GM23338 (cell line): ENCODE results near the gene B3GALT2. TPM values are rescaled to one million over a fixed set of nuclear protein-coding genes. Genes with fewer than 3 reads are reported as not detected.

Experiments used
- ATAC-seq: fragments of 200-7000 bp; cut with Tn5 transposase; 3 replicates; pipeline ENCODE4 v1.9.1; 2020
- DNase-seq: peaks from one replicate; pipeline ENCODE4 v3.0.0-alpha.2; 2015; ENCODE audit warnings: low spot score
- H2AFZ ChIP-seq: fragments of 200-600 bp; sonication (generic); 2 replicates; pipeline ENCODE4 v1.8.0; 2016; ENCODE audit warnings: antibody characterized with exemption, mild to moderate bottlenecking, moderate library complexity
- H3F3A ChIP-seq: fragments of 200-600 bp; sonication (generic); replicated peaks from 2 replicates; pipeline ENCODE4 v1.8.0; 2017; ENCODE audit warnings: antibody characterized with exemption, mixed run types, low read depth
- H3K27ac ChIP-seq: fragments of 200-600 bp; sonication (generic); 2 replicates; pipeline ENCODE4 v1.6.1; 2016; ENCODE audit warnings: low read depth
- H3K27me3 ChIP-seq: fragments of 200-600 bp; sonication (generic); 2 replicates; pipeline ENCODE4 v1.8.0; 2016; ENCODE audit warnings: mild to moderate bottlenecking, mixed run types, moderate library complexity; ENCODE audit not compliant: insufficient read depth
- H3K36me3 ChIP-seq: fragments of 200-600 bp; sonication (generic); 2 replicates; pipeline ENCODE4 v1.8.0; 2016; ENCODE audit warnings: mild to moderate bottlenecking; ENCODE audit not compliant: insufficient read depth
- H3K4me1 ChIP-seq: fragments of 200-600 bp; sonication (generic); 2 replicates; pipeline ENCODE4 v1.8.0; 2016; ENCODE audit warnings: mild to moderate bottlenecking, moderate library complexity; ENCODE audit not compliant: insufficient read depth
- H3K4me2 ChIP-seq: fragments of 200-600 bp; sonication (generic); 2 replicates; pipeline ENCODE4 v1.7.1; 2017; ENCODE audit warnings: mixed run types
- H3K4me3 ChIP-seq: fragments of 200-600 bp; sonication (generic); 2 replicates; pipeline ENCODE4 v1.6.1; 2016; ENCODE audit warnings: mixed run types
- H3K79me2 ChIP-seq: fragments of 200-600 bp; sonication (generic); replicated peaks from 2 replicates; pipeline ENCODE4 v1.8.0; 2017; ENCODE audit warnings: mild to moderate bottlenecking; ENCODE audit not compliant: insufficient read depth
- H3K9me2 ChIP-seq: fragments of 200-600 bp; sonication (generic); 2 replicates; pipeline ENCODE4 v1.8.0; 2017; ENCODE audit not compliant: insufficient read depth
- H4K20me1 ChIP-seq: fragments of 200-600 bp; sonication (generic); replicated peaks from 2 replicates; pipeline ENCODE4 v1.8.0; 2017; ENCODE audit warnings: mild to moderate bottlenecking; ENCODE audit not compliant: insufficient read depth
- H3K27ac Mint-ChIP-seq: 2 replicates; pipeline ENCODE4 v1.8.0; 2020; ENCODE audit warnings: inconsistent platforms, mild to moderate bottlenecking, moderate library complexity, mixed read lengths
- H3K27me3 Mint-ChIP-seq: 3 replicates; pipeline ENCODE4 v1.8.0; 2022; ENCODE audit warnings: low read depth, mild to moderate bottlenecking, moderate library complexity, mixed read lengths, inconsistent platforms; ENCODE audit not compliant: insufficient read depth, poor library complexity
- H3K36me3 Mint-ChIP-seq: 3 replicates; pipeline ENCODE4 v1.8.0; 2021; ENCODE audit warnings: low read depth, mild to moderate bottlenecking, inconsistent platforms, moderate library complexity, mixed read lengths
- H3K4me1 Mint-ChIP-seq: 3 replicates; pipeline ENCODE4 v1.8.0; 2020; ENCODE audit warnings: mild to moderate bottlenecking, inconsistent platforms, mixed read lengths
- H3K4me3 Mint-ChIP-seq: 3 replicates; pipeline ENCODE4 v1.8.0; 2021; ENCODE audit warnings: moderate library complexity, mild to moderate bottlenecking, inconsistent platforms, mixed read lengths
- H3K9me3 Mint-ChIP-seq: 3 replicates; pipeline ENCODE4 v1.8.0; 2020; ENCODE audit warnings: moderate library complexity, mild to moderate bottlenecking, inconsistent platforms, mixed read lengths
- CREB1 ChIP-seq: fragments of 250-450 bp; sonication (Bioruptor Pico); IDR thresholded peaks from 2 replicates; pipeline ENCODE4 v1.5.0; 2020; ENCODE audit warnings: low read depth, mild to moderate bottlenecking, moderate library complexity
- CTCF ChIP-seq, 2 experiments: fragments of 200-600 bp in 1 of 2; sonication (generic) in 1 of 2; conservative IDR thresholded peaks; 2 replicates each; pipeline versions ENCODE4 v1.5.1 to v1.6.1; 2016 to 2017; ENCODE audit warnings: antibody characterized with exemption in 2 of 2, low read depth in 2 of 2, mild to moderate bottlenecking in 2 of 2, moderate library complexity in 1 of 2
- ETS1 ChIP-seq: IDR thresholded peaks from 2 replicates; pipeline ENCODE4 v1.6.1; 2016; ENCODE audit warnings: antibody characterized with exemption
- EZH2phosphoT487 ChIP-seq: fragments of 200-600 bp; sonication (generic); IDR thresholded peaks from one replicate; pipeline ENCODE4 v1.8.1; 2018; ENCODE audit warnings: antibody characterized with exemption; ENCODE audit not compliant: unreplicated experiment
- JUNB ChIP-seq: IDR thresholded peaks from one replicate; pipeline ENCODE4 v1.6.1; 2016; ENCODE audit warnings: antibody characterized with exemption; ENCODE audit not compliant: unreplicated experiment
- NANOG ChIP-seq: IDR thresholded peaks from 2 replicates; pipeline ENCODE4 v1.6.1; 2016; ENCODE audit warnings: antibody characterized with exemption, borderline replicate concordance
- POLR2AphosphoS5 ChIP-seq: IDR thresholded peaks from 2 replicates; pipeline ENCODE4 v1.6.1; 2016; ENCODE audit warnings: antibody characterized with exemption, low read depth
- REST ChIP-seq: IDR thresholded peaks from one replicate; pipeline ENCODE4 v1.6.1; 2018; ENCODE audit warnings: antibody characterized with exemption; ENCODE audit not compliant: unreplicated experiment
- STAT1 ChIP-seq: IDR thresholded peaks from one replicate; pipeline ENCODE4 v1.6.1; 2016; ENCODE audit warnings: antibody characterized with exemption; ENCODE audit not compliant: unreplicated experiment
- ZNF114 ChIP-seq: fragments of 250-450 bp; sonication (Bioruptor Pico); IDR thresholded peaks from 2 replicates; pipeline ENCODE4 v1.5.0; 2020; ENCODE audit warnings: mild to moderate bottlenecking, moderate library complexity
- ZNF331 ChIP-seq: fragments of 250-450 bp; sonication (Bioruptor Pico); IDR thresholded peaks from 2 replicates; pipeline ENCODE4 v1.5.0; 2020; ENCODE audit warnings: low read depth, mild to moderate bottlenecking, moderate library complexity
- ZNF462 ChIP-seq: fragments of 250-450 bp; sonication (Bioruptor Pico); IDR thresholded peaks from 2 replicates; pipeline ENCODE4 v1.5.0; 2020; ENCODE audit warnings: mild to moderate bottlenecking, moderate library complexity
- polyA plus RNA-seq: library from polyadenylated mRNA; unstranded; fragments of >200 nt; fragmentation: Nextera tagmentation; extraction: Ambion mirVana; gene quantifications from 2 replicates; pipeline ENCODE4 v1.2.1, GENCODE V29; 2016
- total RNA-seq: library from RNA; depleted of rRNA; stranded (reverse); fragments of >200 nt; shearing (Covaris generic); gene quantifications from 2 replicates; pipeline ENCODE4 v1.2.3, GENCODE V29; 2014

The B3GALT2 gene
- total and polyA plus RNA-seq, 2 experiments from 2014 or later = 1.2 TPM; not detected in 1

GRCh38 chr1:193156117-193156821, 30.1 kb downstream of the B3GALT2 start:
- Mint-ChIP-seq H3K36me3 (peaks cover 20% of the 10 kb centered on the region), H3K27ac (no peak overlapping the region), H3K4me3 (no peak overlapping the region), H3K4me1 (no peaks in the 10 kb centered on the region), H3K9me3 (no peaks in the 10 kb centered on the region), H3K27me3 (no peaks in the 10 kb centered on the region)
- H4K20me1 ChIP-seq = no peaks in the 10 kb centered on the region
- H3K9me2 ChIP-seq = no peaks in the 10 kb centered on the region
- TF ChIP-seq STAT1 (no peak), ETS1 (no peak), ZNF331 (CRISPR knock-in tag) (no peak), JUNB (no peak), EZH2phosphoT487 (no peak), POLR2AphosphoS5 (no peak), ZNF462 (CRISPR knock-in tag) (no peak), REST (no peak), NANOG (no peak), CTCF (conservative IDR thresholded peaks at IDR 0.05; ENCODE audit: low read depth in 2 of 2) (no peak), CREB1 (CRISPR knock-in tag) (no peak), ZNF114 (CRISPR knock-in tag) (no peak)
- H3F3A ChIP-seq = no peaks in the 10 kb centered on the region
- ATAC-seq (no peak), DNase-seq (no peak)
- H3K27me3 ChIP-seq = no peaks in the 10 kb centered on the region
- H3K4me3 ChIP-seq = no peak overlapping the region
- no peak overlapping the region for H3K4me2 ChIP-seq
- no peaks in the 10 kb centered on the region for H3K4me1 ChIP-seq
- H2AFZ ChIP-seq = no peak overlapping the region
- H3K79me2 ChIP-seq = peaks cover 15% of the 10 kb centered on the region
- H3K36me3 ChIP-seq = peaks cover 5% of the 10 kb centered on the region; the same call in 1 of the 2 replicates
- no peak overlapping the region for H3K27ac ChIP-seq
